UCSD-AML1 (cell line): Measurements from ENCODE around the gene ZMYM3.
A peak's percentile ranks its signal among the peaks of the same experiment; 100 is the strongest.

ENCODE experiments used
- DNase-seq: peaks from one replicate; lab custom pipeline; 2025; ENCODE audit not compliant: unreplicated experiment; lab: John Stamatoyannopoulos, UW

The ZMYM3 gene

DNA sequence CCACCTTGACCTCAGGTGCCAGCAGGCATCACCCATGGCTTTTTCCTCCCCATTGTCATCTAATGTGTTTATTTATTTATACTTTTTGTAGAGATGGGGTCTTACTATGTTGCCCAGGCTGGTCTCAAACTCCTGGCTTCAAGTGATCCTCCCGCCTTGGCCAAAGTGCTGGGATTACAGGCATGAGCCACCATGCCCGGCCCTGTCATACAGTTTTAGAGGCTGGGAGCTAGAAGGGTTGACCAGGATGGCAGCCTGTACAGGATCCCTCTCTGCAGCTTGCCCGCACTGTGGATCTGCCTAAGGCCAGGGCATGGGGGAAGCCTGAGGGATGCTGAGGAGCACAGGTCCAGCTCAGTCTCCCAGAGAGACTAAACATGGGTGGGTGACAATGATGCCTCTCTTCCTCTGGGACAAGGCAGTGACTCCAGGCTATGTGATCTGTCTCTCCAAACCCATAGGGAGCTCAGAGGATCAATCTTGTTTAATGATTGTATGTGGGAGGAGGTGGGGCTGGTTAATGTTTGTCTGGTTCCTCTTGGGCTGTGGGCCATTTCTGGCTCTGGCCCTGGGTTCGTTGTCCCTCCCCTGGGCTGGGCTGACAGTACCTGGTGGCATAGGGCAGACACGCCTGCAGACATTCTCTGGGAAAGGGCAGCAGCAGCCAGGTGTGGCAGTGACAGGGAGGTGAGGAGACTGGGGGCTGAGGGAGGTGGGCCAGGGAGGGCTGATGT lies 39.2 kb downstream of the ZMYM3 start:
- no peak for DNase-seq

DNA sequence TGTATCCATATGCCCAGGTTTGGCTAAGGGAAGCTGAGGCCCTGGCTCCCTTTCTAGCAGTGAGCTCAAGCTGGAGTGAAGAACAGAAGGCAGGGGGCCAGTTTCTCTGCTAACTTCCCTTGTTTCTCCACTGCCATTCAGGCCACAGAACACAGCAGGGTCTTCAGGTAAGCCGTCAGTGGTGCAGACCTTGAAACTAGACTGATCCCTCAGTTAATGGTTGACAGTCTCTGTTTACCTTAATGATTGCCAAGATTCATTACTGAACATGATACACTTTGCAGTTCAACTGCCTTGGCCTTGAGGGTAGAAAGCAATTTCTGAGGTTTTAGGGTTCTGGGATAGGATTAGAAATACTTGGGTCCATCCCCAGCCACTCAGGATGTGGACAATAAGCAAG lies 39.8 kb downstream of the ZMYM3 start:
- DNase-seq: no peak

DNA sequence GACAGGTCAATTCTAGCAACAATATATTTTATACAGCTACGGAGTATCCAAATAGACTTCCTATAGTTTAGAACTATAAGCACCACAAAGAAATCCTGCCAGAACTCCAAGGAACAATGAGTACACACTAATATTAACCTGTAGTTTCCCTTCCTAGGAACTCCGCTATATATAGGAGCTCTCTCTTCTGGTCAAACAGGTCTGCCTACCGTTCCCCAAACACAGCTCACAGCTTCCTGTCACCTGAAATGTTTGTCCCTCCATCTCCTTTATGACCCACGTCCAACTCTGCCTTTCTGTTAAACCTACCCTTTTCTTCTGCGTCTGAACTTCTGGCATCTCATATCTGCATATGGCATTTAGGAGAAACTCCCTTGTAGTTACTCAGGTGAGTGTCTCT lies 41.4 kb downstream of the ZMYM3 start:
- DNase-seq: no peak

DNA sequence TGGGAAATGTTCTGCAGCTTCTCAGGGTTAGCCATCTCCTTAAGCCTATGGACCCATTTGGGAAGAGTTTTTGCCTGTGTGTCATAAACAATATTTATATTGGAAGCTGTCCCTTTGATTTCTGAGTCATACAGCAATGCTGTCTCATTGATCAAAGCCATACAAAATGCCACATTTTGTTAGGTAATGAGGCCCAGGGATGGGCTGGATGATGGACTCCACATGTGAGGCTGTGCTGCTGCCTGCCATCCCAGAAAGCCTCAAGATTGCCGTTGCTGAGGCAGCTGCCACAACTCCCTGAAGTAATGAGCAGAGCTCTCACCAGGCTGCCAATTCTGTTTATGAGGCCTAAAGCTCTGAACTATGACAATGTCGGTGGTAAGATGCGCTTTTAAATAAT lies 43.1 kb downstream of the ZMYM3 start:
- no peak for DNase-seq

DNA sequence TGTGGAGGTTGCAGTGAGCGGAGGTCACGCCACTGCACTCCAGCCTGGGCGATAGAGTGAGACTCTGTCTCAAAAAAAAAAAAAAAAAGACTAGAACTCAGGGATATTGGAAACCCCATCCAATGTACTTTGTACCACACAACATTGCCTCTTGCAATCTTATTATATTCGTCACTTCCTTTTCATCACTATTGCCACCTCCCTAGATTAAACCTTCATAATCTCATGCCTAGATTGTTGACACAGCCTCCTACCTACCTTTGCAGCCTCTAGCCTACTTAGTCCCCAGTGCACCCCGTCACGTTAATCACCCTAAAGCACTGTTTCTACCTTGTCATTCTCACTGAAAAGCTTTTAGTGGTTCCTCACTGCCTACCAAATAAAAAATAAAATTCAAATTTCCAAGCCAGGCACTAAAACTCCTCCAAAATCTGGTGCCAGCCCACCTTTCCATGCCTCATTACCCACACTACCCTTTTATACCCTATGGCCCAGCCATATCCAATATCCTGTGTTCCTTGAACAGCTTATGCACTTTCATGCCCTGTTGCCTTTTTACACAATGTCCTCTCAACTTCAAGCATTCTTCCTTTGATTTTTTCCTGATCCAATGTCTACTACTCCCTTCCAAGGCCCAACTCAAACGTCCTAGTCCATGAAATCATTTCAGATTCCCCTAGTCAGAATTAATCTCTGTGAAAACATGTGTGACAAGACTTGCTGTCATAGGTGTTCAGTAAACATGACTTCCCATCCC lies 54.5 kb downstream of the ZMYM3 start:
- no peak for DNase-seq

DNA sequence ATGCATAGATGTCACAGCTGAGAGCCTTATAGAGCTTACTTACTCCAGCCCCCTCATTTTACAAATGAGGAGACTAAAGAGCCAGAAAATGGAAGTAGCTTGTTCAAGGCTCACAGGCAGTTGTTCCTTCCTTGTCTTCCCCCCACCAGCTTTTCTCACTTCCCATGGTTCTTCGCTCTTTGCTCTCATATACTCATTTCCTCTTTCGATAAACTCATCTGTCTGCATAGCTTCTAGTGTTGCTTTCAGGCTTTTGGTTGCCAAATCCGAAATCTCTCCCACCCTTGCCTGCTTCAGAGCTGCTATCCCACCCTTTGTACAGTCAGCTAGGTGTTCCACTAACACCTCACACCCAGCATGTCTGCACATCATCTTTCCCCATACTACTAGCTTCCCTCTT lies 55.9 kb downstream of the ZMYM3 start:
- DNase-seq: peak; percentile 22

DNA sequence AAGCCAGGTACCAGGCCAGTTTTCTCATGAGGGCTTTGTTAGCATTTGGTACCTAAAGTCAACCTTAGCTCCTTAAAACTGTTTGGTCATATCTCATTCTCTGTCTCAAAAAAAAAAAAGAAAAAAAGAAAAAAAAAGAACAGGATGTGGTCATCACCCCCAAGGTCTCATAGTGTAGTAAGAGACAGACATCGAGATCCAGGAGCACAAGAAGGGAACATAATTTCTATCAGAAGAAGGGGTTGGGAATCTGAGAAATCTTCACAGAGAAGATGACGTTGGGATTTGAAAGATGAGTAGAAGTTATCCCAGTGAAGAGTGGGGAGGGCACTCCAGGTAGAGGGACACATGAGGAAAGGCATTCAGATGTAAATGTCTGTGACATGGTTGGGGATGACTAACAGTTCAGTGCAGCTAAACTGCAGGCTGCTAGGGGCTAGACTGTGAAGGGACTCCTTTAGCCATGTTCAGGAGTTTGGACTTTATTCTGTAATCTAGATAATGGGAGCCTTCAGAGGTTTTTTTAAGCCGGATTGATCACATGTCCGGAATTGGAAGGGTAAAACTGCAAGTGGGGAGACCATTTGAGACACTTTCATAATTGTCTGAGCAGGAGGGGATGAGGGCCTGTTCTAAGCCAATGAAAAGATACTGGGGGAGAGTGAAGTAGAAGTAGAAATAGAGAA lies 57.8 kb downstream of the ZMYM3 start:
- DNase-seq: no peak

DNA sequence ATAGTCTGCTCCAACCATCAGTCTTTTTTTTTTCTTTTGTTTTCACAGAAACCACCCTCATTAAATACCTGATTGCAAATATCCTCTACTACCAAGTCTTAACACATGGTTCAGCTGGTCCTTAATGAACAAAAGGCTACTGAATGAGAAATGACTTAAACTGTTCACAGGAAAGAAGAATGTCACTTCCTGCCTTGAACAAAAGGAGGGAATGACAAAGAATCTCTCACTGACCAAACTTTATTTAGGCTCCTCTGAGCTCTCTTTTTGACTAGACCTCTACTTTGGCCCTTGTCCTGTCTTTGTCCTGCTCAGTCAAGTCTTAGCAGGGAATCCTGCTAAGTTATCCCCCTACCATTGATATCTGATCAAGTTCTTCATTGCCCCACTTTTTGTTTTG lies 62.7 kb downstream of the ZMYM3 start:
- no peak for DNase-seq
